ENCODE measurements around the gene ARL13B.

DNA sequence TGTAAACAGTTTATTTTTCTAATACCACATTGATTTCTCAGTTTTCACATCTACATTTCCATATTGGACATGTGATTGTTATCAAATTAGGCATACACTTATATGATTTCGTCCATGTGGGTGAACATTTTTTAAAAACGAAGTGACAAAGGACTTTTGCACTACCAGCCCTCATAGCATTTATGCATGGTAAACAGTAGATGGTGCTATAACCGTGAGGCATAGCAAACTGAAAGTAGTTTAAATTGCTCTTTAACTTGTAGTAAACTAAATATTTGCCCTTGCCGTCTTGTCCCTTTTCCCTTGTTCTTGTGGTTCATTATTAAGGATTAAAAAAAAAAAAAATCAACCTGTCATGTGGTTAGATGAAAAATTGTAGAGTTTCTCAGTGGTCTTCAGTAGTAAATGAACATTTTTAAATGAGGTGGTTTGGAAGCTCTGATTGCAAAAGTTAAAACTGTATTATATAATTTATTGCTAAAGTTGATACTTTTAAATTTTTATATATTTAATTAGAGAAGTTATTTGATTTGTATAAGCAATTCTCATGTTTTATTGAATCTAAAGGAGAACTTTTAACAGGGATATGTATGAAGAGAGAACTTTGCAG, 24.5 kb downstream of the ARL13B start:
- TF ChIP-seq, protein P1, sequence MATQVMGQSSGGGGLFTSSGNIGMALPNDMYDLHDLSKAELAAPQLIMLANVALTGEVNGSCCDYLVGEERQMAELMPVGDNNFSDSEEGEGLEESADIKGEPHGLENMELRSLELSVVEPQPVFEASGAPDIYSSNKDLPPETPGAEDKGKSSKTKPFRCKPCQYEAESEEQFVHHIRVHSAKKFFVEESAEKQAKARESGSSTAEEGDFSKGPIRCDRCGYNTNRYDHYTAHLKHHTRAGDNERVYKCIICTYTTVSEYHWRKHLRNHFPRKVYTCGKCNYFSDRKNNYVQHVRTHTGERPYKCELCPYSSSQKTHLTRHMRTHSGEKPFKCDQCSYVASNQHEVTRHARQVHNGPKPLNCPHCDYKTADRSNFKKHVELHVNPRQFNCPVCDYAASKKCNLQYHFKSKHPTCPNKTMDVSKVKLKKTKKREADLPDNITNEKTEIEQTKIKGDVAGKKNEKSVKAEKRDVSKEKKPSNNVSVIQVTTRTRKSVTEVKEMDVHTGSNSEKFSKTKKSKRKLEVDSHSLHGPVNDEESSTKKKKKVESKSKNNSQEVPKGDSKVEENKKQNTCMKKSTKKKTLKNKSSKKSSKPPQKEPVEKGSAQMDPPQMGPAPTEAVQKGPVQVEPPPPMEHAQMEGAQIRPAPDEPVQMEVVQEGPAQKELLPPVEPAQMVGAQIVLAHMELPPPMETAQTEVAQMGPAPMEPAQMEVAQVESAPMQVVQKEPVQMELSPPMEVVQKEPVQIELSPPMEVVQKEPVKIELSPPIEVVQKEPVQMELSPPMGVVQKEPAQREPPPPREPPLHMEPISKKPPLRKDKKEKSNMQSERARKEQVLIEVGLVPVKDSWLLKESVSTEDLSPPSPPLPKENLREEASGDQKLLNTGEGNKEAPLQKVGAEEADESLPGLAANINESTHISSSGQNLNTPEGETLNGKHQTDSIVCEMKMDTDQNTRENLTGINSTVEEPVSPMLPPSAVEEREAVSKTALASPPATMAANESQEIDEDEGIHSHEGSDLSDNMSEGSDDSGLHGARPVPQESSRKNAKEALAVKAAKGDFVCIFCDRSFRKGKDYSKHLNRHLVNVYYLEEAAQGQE (IDR thresholded peaks at IDR 0.05; ENCODE audit: insufficient read depth in 1 of 2, low read depth in 2 of 2, low read length in 2 of 2) = no peak
- no peak for TF ChIP-seq POLR2AphosphoS5 (IDR thresholded peaks at IDR 0.05; ENCODE audit: low read depth, low read length)
